A673 (cell line): ENCODE data around the gene TIRAP.

Experiments
- CTCF ChIP-seq: fragments of 300-800, 200-600 bp; sonication (generic); conservative IDR thresholded peaks from 2 replicates; pipeline ENCODE4 v1.5.1; 2017; ENCODE audit warnings: low read depth, mild to moderate bottlenecking, antibody characterized with exemption, low read length, moderate library complexity, mixed read lengths
- EZH2 ChIP-seq: fragments of 200-600 bp; sonication (generic); IDR thresholded peaks from 2 replicates; pipeline ENCODE4 v1.6.1; 2017; ENCODE audit warnings: borderline replicate concordance, low read depth, mild to moderate bottlenecking, mixed read lengths, antibody characterized with exemption, low read length; ENCODE audit not compliant: poor library complexity, severe bottlenecking

GRCh38 chr11:126293726-126294125 lies 10.8 kb downstream of the TIRAP start:
- TF ChIP-seq CTCF (no peak), EZH2 (no peak)
